K562 (cell line): Measurements from ENCODE around the gene SLC30A1. TPM values are rescaled to one million over a fixed set of nuclear protein-coding genes. Genes with fewer than 3 reads are reported as not detected.

Experiments
- ARHGAP35 ChIP-seq: fragments of 450-650 bp; IDR thresholded peaks from 2 replicates; pipeline ENCODE4 v1.6.1; 2018; ENCODE audit not compliant: partially characterized antibody
- BHLHE40 ChIP-seq: IDR thresholded peaks from 2 replicates; pipeline ENCODE4 v1.6.1; 2011; ENCODE audit warnings: low read length, improper control_type of control experiment
- CHD2 ChIP-seq: IDR thresholded peaks from 2 replicates; pipeline ENCODE4 v1.6.1; 2011; ENCODE audit warnings: low read depth, low read length
- E2F8 ChIP-seq: fragments of 450-650 bp; IDR thresholded peaks from 2 replicates; pipeline ENCODE4 v1.7.1; 2018; ENCODE audit warnings: mild to moderate bottlenecking, low read depth; ENCODE audit not compliant: partially characterized antibody
- HIVEP1 ChIP-seq: fragments of 250-450 bp; sonication (Bioruptor Pico); IDR thresholded peaks from 2 replicates; pipeline ENCODE4 v1.4.0; 2020; ENCODE audit warnings: mild to moderate bottlenecking
- HLTF ChIP-seq: fragments of 450-650 bp; IDR thresholded peaks from 2 replicates; pipeline ENCODE4 v1.6.1; 2016
- KLF16 ChIP-seq: IDR thresholded peaks from 2 replicates; pipeline ENCODE4 v1.6.1; 2016; ENCODE audit warnings: antibody characterized with exemption
- MIER1 ChIP-seq: fragments of 450-650 bp; IDR thresholded peaks from 2 replicates; pipeline ENCODE4 v1.6.1; 2016; ENCODE audit warnings: antibody characterized with exemption, mild to moderate bottlenecking, low read depth
- NBN ChIP-seq: fragments of 450-650 bp; IDR thresholded peaks from 2 replicates; pipeline ENCODE4 v1.6.1; 2016; ENCODE audit warnings: low read depth, mild to moderate bottlenecking
- POLR2A ChIP-seq: fragments of 450-650 bp; conservative IDR thresholded peaks from 2 replicates; pipeline ENCODE4 v1.6.1; 2016
- POLR2G ChIP-seq: fragments of 200-400 bp; formaldehyde crosslinking; IDR thresholded peaks from 2 replicates; pipeline ENCODE4 v1.6.1; 2017; ENCODE audit warnings: low read depth, mild to moderate bottlenecking, antibody characterized with exemption, low read length, moderate library complexity
- PTRF ChIP-seq: fragments of 450-650 bp; IDR thresholded peaks from 2 replicates; pipeline ENCODE4 v1.6.1; 2016; ENCODE audit warnings: mild to moderate bottlenecking, missing genetic modification characterization, missing compliant biosample characterization
- RAD21 ChIP-seq, 2 experiments: fragments of 250-450 bp in 1 of 2; fragments of 450-650 bp in 1 of 2; sonication (Bioruptor Pico) in 1 of 2; formaldehyde crosslinking in 1 of 2; IDR thresholded peaks in 1 of 2; conservative IDR thresholded peaks in 1 of 2; 2 replicates each; pipeline versions ENCODE4 v1.4.0 to v1.8.0; 2020 to 2022; ENCODE audit warnings: mild to moderate bottlenecking in 2 of 2, moderate library complexity in 1 of 2
- SMAD2 ChIP-seq: fragments of 150-350 bp; IDR thresholded peaks from 2 replicates; pipeline ENCODE4 v1.6.1; 2014; ENCODE audit warnings: low read depth, mild to moderate bottlenecking, low read length
- SNIP1 ChIP-seq: fragments of 450-650 bp; IDR thresholded peaks from 2 replicates; pipeline ENCODE4 v1.7.1; 2017; ENCODE audit warnings: low read depth, mild to moderate bottlenecking
- SP1 ChIP-seq: sonication (generic); formaldehyde crosslinking; IDR thresholded peaks from 2 replicates; pipeline ENCODE4 v1.8.1; 2022; ENCODE audit warnings: mild to moderate bottlenecking, missing genetic modification reagents
- SP2 ChIP-seq: IDR thresholded peaks from 2 replicates; pipeline ENCODE4 v1.6.1; 2011; ENCODE audit warnings: mild to moderate bottlenecking, low read depth, low read length, moderate library complexity; ENCODE audit not compliant: poor library complexity, severe bottlenecking; ENCODE audit errors: extremely low read depth
- TEAD1 ChIP-seq, 2 experiments: fragments of 450-650 bp in 1 of 2; sonication (generic) in 1 of 2; formaldehyde crosslinking; IDR thresholded peaks; 2 replicates each; pipeline versions ENCODE4 v1.4.0 to v1.8.0; 2020 to 2022; ENCODE audit warnings: mild to moderate bottlenecking in 2 of 2, missing genetic modification reagents in 1 of 2
- TSC22D4 ChIP-seq: fragments of 450-650 bp; IDR thresholded peaks from 2 replicates; pipeline ENCODE4 v1.6.1; 2016; ENCODE audit warnings: missing genetic modification characterization, missing biosample characterization, control low read depth
- ZFPM2 ChIP-seq: fragments of 250-450 bp; sonication (Bioruptor Pico); IDR thresholded peaks from 2 replicates; pipeline ENCODE4 v1.5.1; 2022; ENCODE audit warnings: mild to moderate bottlenecking
- ZNF133 ChIP-seq: fragments of 250-450 bp; sonication (Bioruptor Pico); IDR thresholded peaks from 2 replicates; pipeline ENCODE4 v1.4.0; 2020; ENCODE audit warnings: mild to moderate bottlenecking
- ZNF232 ChIP-seq: sonication (generic); formaldehyde crosslinking; IDR thresholded peaks from 2 replicates; pipeline ENCODE4 v1.8.0; 2022; ENCODE audit warnings: mild to moderate bottlenecking, missing genetic modification reagents
- ZNF263 ChIP-seq: sonication (generic); formaldehyde crosslinking; IDR thresholded peaks from 2 replicates; pipeline ENCODE4 v1.8.0; 2022; ENCODE audit warnings: mild to moderate bottlenecking, missing genetic modification reagents, borderline replicate concordance
- ZNF551 ChIP-seq: fragments of 250-450 bp; sonication (Bioruptor Pico); IDR thresholded peaks from 2 replicates; pipeline ENCODE4 v1.5.0; 2021; ENCODE audit warnings: mild to moderate bottlenecking, moderate library complexity
- polyA plus RNA-seq, 8 experiments: library from polyadenylated mRNA; depleted of rRNA in 4 of 8; stranded (reverse) in 5 of 8; unstranded in 3 of 8; fragments of >200 nt; fragmentation: Nextera tagmentation in 2 of 8; fragmentation: Illumina TruSeq in 1 of 8; extraction: Ambion mirVana in 2 of 8; extraction: Trizol in 1 of 8; gene quantifications; 2 replicates each; pipeline versions ENCODE4 v1.2.1 to v1.2.3, GENCODE V29; 2011 to 2014; ENCODE audit warnings: inconsistent platforms in 1 of 8, missing spikeins in 1 of 8
- total RNA-seq, 7 experiments: library from RNA; depleted of rRNA in 6 of 7; stranded (reverse); fragments of >200 nt in 6 of 7; fragmentation: Illumina TruSeq in 2 of 7; extraction: Trizol in 2 of 7; gene quantifications; 2 replicates each; pipeline versions ENCODE4 v1.2.1 to v1.2.3, GENCODE V29; 2011 to 2021; ENCODE audit warnings: low replicate concordance in 1 of 7
- TF ChIP-seq, protein P1 (sequence below): sonication (generic); formaldehyde crosslinking; IDR thresholded peaks from 2 replicates; pipeline ENCODE4 v1.8.0; 2022; ENCODE audit warnings: mild to moderate bottlenecking, missing genetic modification reagents
- TF ChIP-seq, protein P2 (sequence below): fragments of 250-450 bp; sonication (Bioruptor Pico); IDR thresholded peaks from 2 replicates; pipeline ENCODE4 v1.8.0; 2022; ENCODE audit warnings: moderate library complexity, mild to moderate bottlenecking, inconsistent platforms
- TF ChIP-seq, protein P3 (sequence below): fragments of 250-450 bp; sonication (Bioruptor Pico); IDR thresholded peaks from 2 replicates; pipeline ENCODE4 v1.8.0; 2021; ENCODE audit warnings: mild to moderate bottlenecking, moderate library complexity

The SLC30A1 gene
- total and polyA plus RNA-seq, 9 of the 15 experiments (the other 6 are each of a cell fraction or from before 2014, with no cell fraction given) = 4.1 to 14.4 (median 6.6) TPM

GRCh38 chr1:211537253-211537652, 41.7 kb downstream of the SLC30A1 start (continued):
- TF ChIP-seq ZNF133 (CRISPR knock-in tag) (no peak), TSC22D4 (tag) (no peak), PTRF (tag) (no peak), SP2 (no peak), ZNF232 (no peak), E2F8 (no peak), CHD2 (no peak), ZNF263 (CRISPR knock-in tag) (peak; percentile 60; the same call in 1 of the 2 replicates), RAD21 (CRISPR knock-in tag; conservative IDR thresholded peaks at IDR 0.05 in 1 of 2, IDR thresholded peaks at IDR 0.05 in 1 of 2) (no peak; a peak in 1 of 4 replicates), MIER1 (no peak), SP1 (CRISPR knock-in tag) (no peak), HLTF (no peak), ZFPM2 (CRISPR knock-in tag) (no peak), POLR2G (no peak), TEAD1 (CRISPR knock-in tag; IDR thresholded peaks at IDR 0.05) (0 out of 4 replicates have a peak, but pooled peaks of 1 of the 2 experiments have one; percentile 56), KLF16 (peak; percentile 50; the same call in 1 of the 2 replicates), ZNF551 (CRISPR knock-in tag) (no peak), HIVEP1 (no peak), SMAD2 (no peak), NBN (no peak), POLR2A (no peak), SNIP1 (no peak), BHLHE40 (peak; percentile 65), ARHGAP35 (no peak)
- TF ChIP-seq, protein P1, sequence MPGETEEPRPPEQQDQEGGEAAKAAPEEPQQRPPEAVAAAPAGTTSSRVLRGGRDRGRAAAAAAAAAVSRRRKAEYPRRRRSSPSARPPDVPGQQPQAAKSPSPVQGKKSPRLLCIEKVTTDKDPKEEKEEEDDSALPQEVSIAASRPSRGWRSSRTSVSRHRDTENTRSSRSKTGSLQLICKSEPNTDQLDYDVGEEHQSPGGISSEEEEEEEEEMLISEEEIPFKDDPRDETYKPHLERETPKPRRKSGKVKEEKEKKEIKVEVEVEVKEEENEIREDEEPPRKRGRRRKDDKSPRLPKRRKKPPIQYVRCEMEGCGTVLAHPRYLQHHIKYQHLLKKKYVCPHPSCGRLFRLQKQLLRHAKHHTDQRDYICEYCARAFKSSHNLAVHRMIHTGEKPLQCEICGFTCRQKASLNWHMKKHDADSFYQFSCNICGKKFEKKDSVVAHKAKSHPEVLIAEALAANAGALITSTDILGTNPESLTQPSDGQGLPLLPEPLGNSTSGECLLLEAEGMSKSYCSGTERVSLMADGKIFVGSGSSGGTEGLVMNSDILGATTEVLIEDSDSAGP (CRISPR knock-in tag) = no peak
- TF ChIP-seq, protein P2, sequence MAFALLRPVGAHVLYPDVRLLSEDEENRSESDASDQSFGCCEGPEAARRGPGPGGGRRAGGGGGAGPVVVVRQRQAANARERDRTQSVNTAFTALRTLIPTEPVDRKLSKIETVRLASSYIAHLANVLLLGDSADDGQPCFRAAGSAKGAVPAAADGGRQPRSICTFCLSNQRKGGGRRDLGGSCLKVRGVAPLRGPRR (CRISPR knock-in tag) = no peak
- TF ChIP-seq, protein P3, sequence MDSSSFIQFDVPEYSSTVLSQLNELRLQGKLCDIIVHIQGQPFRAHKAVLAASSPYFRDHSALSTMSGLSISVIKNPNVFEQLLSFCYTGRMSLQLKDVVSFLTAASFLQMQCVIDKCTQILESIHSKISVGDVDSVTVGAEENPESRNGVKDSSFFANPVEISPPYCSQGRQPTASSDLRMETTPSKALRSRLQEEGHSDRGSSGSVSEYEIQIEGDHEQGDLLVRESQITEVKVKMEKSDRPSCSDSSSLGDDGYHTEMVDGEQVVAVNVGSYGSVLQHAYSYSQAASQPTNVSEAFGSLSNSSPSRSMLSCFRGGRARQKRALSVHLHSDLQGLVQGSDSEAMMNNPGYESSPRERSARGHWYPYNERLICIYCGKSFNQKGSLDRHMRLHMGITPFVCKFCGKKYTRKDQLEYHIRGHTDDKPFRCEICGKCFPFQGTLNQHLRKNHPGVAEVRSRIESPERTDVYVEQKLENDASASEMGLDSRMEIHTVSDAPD (CRISPR knock-in tag) = no peak
